GM19025 (cell line): ENCODE measurements around the gene PCBP2.

Experiments
- ATAC-seq: cut with Tn5 transposase; IDR thresholded peaks from one replicate; pipeline ENCODE4 v1.9.1; 2021; ENCODE audit warnings: mild to moderate bottlenecking, low read depth, moderate library complexity; ENCODE audit not compliant: unreplicated experiment

Gene PCBP2

DNA sequence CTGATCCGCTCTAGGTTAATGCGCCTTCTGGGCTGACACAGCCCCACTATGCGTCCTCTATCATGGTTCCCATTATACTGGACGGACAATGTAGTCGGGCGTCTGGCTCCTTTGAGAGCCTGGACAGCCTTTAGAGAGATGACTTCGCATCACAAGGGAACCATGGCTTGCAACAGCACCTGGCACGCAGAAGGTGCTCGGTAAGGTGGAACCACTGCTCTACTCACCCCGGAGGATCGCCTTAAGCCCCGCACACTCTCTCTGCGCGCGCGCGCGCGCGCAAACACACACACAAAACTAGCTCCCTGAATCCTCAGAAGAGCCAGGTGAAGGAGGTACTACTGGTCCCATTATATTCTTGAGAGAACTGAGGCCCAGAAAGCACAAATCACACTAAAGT lies 40.3 kb downstream of the PCBP2 start:
- ATAC-seq, result no peak

DNA sequence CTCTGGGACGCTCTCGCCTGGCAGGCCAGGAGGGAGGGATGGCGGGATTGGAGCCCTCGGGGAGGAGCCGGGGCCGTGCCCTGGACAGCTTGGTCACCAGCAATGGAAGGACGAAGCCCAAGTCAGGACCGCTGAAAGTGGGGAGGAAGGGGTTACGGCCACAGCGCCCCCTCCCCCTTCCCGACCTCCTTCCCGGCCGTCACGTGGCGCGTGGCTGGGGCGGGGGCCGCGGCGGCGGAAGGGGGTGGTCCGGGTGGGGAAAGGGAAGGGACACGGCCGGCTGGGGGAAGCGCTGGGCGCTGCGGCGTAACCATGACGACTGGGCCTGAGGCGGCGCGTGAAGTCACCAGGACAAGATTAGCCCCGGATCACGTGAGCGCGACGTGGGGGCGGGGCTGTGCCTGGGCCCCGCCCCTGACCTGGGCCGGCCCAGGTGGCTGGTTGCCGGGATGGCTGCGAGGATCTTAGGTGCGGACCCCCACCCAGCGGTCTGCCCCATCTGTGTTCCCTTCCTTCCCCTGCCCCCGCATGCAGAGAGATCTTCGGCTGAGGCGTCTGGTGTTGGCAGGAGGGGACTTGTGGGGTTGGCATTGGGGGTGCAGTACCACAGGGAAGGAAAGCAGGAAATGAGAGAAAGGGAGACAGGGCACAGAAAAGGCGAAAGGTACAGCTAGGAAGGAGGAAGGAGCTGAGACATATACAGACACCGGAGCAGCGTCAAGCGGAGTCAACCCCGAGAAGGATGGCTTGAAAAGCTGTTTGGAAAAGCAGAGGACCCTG lies 41.1 kb downstream of the PCBP2 start:
- peak; percentile 98 for ATAC-seq

DNA sequence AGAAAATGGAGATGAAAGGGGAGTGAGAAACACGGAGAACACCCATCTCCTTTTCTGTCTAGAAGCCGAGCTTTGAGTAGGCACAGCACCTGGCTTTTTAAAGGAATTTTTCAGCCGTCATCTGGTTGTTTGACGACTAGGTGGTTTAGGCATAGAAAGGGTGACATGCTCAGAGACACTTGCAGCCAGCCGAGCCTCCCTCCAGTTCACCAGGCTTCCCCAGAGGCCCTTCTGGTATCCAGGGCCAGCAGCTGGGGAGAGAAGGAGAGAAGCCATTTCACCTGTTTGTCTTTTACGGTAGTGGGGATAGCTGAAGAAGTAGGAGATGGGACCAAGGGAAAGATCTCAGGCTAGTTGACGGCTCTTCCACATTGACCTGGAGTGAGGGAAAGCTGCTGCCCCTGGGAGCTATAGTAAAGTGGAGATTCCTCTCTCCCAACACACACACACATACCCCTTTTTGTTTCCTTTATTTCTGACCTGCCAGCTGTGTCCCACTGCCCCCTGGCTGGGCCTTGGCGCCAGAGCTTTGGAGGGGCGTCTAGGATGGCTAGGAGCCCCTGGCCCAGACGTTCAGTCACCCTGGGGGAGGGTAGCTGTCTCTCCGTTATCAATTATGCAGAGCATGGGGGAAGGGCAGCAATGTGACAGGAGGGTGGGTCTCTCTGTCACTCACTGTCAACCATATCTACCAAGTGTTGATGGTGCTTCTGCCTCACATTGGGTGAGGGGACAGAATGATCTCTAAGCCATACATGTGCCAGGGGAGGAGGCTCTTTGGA lies 41.9 kb downstream of the PCBP2 start:
- no peak for ATAC-seq

DNA sequence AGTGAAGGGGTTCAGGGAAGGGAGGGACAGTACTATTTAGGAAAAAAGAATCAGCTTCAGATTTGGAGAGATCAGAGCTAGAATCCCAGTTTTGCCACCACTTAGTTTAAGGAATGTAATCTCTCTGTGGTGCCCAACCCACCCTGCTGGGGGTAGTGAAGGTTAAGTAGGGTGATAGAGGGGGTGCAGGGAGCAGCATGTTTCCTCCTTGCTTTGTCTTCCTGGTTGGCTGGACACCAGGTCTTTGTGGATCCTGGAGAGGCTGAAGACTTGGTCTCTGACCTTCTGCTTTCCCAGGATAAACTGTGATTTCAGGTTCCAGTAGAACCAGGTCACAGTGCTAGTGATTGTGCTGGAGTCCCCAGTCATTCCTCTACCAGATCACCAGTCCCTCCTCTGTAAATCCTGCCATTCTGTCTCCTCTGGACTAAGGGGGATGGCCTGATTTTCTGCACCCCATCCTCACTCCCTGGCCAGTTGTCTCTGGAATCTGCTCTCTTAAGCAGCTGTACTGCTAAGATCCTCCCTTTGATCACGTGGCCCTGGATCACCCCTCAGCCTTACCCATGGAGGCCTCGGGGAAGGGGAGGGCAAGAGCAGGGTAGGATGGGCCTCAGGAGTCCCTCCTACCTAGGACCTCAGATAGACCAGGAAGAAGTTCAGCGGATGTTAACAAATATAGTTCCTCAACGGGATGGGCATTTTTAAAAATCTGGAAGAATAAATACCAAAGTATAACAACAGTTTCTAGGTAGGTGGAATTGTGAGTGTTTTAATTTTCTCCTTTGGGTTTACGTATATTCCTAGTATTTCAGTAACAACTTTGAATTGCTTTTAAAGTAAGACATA lies 44.2 kb downstream of the PCBP2 start:
- ATAC-seq, result no peak

DNA sequence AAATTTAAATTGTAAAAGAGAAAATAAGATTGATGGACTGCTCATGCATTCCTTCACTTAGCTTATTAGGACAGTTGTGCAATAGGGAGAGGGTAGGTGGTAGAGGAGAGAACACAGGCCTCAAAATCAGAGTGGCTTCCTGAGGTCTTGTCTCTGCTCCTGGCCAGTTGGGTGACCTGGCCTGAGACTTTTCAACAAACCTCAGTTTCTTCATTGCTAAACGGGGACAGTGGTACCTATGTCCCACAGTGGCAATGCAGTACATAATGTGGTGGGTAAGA lies 44.8 kb downstream of the PCBP2 start:
- no peak for ATAC-seq

DNA sequence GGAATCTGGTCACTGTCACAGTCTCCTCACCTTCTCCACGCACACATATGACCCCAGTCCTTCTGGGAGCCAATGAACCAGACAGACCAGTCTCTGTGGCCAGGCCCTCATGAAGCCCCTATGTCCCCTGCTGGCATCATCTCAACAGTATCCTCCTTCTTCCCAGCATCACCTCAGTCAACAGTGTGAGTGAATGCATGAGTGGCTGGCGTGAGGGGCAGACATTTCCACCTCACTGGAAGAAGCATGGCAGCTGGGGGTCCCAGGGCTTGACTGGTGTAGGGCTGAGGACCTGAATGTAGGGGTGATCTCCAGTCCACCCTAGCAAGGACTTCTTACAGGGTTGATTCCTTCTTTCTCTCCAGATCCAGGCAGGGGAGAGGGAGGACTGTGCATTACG lies 45.6 kb downstream of the PCBP2 start:
- no peak for ATAC-seq

DNA sequence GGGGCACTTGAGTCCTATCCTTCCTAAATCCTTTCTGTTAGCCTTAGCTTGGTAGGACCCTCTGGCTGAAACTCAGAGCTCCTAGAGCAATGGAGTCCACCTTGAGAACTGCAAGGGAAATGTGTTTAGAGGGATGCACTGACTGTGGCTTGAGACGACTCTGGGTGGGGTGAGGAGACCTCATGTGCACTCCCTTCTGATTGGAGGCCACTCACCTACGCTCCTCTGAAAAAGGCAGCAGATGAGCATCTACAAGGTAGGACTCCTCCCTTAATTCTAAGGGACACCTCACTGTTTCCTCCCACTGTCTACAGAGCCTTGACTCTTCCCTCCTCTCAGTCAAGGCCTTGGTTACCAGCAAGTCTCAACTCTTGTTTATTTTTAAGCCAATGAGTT lies 46.3 kb downstream of the PCBP2 start:
- ATAC-seq, result no peak

DNA sequence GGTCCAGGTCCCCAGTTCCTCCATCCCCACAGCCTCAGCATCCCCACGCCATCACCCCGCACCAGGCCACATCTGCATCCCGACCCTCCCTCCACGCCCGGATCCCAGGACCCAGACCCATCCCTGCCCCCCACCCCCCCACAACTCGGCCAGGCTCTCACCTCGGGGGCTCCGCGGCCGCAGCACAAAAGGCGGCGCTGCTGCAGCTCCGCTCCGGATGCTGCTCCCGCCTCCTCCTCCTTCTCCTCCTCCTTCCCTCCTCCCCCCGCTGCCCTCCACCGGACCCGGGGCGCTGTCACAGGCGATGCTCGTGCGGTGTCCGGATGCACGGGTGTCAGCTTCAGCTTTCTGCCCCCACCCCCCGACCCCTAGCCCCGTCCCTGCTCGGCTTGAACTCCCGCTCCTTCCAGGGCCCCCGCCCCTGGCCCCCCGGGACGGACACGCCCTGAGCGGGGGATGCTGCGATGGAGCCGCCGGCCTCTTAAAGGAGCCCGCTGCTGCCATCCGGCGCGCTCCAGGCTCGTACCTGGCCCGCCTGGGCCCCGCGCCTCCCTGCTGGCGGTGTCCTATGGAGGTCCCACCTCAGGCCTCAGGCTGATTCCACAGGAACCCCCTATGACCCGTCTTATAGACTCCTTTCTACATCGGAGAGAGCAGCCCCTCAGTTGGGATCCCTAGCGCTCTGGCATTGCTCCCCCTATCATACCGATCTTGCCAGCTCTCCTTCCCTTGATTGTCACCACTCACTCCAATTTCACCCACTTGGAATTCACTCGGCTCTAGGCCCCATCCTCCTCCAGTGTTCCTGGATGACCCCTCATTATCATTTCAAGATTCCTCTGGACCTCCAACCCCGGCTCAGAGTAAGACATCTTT lies 47.6 kb downstream of the PCBP2 start, which contains the start of gene MAP3K12:
TSS of gene MAP3K12 (minus strand) at position 193 of the 876 bp plus-strand sequence. CDS start 12,067 bp downstream, outside the sequence.
- no peak for ATAC-seq

DNA sequence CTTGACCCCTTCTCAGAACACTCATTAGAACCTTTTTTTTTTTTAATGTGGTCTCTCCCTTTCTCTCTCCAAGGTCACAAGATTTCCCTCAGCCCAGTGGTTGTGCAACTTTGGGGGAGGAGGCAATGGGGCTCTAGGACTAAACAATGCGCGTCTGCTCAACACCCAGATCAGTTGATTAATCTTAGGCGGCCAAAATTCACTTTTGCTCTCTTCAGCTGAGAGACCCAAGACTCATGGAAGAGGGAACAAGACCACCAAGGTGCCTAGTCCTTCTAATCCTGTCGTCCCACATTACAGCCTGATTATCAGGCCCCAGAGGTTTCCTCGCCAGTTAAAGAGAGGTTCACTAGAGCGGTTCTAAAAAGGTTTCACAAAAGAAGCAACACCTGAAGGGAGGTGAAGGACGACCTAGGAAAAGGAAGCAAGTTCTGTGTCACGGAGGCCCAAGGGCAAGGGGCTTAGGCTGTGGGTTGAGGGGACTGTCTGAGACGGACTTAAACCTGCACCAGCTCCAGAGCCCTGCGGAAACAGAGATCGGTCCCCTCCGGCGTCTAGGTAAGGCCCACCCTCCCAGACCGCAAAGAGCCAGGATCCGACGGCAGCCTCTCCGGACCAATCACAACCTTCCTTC lies 48.4 kb downstream of the PCBP2 start:
- no peak for ATAC-seq

DNA sequence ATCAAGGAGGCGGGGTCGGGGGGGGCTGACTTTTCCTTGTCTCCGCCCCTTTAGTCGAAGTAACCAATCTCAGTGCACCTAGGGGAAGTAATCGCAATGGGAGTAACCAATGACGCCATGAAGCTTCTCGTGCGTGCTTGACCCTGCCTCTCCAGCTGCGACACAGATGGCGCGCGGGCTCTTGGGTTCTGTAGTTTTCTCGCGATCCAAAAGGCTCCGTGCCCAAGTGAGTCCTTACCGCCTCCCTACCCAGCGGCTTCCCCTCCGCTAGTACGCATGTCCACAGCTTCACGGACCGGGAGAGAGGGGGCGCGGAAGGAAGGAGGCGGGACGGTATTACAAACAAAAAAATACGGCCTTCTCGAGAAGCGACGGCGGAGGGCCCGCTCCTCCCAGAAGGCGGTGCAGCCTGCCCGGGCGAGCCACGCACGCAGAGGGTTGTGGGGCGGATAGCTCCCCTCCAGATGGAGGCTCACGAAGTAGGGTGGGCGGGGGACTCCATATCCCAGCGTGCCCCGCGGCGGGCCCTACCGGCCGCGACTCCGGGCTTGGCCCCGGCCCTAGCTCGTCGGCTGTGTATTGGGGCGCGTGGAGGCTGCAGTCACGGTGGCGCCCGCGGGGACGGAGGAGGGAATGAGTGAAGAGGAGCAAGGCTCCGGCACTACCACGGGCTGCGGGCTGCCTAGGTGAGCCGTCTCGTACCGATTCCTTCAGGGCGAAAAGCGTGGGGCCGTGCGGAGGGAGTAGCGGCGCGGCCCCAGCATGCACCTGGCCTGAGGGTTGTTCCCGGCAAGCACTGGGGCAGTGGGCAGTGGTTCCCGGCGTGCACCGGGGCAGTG lies 49.1 kb downstream of the PCBP2 start, which contains the start of gene TARBP2:
TSS of gene TARBP2 (plus strand) at position 508 of the 839 bp plus-strand sequence. CDS start at position 634, 126 bp downstream.
- ATAC-seq, result peak; percentile 68

DNA sequence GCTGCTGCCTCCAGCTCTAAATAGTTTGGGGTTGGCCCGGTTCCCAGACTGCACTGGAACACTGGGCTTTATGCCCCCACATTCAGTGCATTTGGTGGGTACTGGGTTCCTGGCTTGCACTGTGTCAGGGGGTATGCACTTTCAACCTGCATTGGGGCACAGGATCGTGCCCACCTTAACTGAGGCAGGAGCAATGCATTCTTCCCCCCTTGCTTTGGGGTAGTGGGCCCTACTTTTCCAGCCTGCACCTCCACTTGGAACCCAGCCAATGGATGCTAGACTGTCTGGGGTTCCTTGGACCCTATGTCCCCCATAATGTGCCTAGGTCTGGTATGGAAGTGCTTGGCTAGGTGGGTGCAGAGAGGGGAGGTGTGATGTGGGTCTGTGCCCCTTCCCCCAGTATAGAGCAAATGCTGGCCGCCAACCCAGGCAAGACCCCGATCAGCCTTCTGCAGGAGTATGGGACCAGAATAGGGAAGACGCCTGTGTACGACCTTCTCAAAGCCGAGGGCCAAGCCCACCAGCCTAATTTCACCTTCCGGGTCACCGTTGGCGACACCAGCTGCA lies 49.8 kb downstream of the PCBP2 start:
- ATAC-seq, result no peak

DNA sequence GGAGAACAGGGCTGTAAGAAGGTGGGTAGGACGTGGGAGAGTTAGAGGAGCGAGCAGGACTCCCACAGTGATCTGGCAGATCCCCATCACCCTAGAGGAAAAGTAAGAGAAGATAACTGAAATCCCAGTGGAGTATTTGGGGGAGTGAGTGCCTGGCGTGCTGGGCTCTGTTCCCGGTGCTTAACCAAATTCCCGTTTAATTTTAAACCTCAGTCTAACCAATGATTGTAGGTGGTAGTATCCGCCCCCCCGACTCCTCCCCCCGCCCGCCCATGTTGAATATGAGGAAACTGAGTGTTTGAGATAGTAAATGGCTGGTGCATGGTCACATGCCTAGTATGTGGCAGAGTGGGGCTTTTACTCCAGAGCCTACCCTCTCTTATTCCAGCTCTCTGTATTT lies 50.4 kb downstream of the PCBP2 start:
- no peak for ATAC-seq

DNA sequence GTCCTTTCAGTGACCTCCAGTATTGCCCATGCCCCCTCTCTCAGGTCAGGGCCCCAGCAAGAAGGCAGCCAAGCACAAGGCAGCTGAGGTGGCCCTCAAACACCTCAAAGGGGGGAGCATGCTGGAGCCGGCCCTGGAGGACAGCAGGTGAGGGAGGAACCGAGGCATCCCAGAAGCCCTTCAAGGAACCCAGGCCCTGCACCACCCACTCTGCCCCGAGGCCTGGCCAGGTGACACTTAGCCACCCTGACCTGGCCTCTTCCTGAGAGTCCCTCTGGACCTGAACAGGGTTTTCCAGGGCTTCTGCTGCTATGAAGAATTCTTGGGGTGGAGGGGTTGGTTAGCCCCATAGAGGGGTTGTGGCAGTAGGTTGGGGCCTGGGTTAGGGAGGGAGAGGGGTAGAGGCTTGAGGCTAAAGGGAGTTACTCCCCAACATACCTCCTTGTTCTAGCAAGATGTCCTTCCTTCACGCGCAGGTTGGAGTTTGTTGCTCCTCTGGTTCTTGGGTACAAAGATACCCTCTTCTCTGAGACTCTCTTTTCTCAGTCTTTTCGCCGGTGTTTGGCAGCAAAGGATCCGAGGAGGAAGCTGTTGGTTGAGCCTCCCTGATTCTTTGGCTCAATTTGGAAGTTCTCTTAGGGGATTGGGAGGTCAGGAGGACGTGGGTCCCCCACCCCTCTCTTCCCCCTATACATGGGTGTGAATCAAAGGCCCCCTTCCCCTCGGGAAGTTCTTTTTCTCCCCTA lies 51.3 kb downstream of the PCBP2 start:
- ATAC-seq, result no peak

DNA sequence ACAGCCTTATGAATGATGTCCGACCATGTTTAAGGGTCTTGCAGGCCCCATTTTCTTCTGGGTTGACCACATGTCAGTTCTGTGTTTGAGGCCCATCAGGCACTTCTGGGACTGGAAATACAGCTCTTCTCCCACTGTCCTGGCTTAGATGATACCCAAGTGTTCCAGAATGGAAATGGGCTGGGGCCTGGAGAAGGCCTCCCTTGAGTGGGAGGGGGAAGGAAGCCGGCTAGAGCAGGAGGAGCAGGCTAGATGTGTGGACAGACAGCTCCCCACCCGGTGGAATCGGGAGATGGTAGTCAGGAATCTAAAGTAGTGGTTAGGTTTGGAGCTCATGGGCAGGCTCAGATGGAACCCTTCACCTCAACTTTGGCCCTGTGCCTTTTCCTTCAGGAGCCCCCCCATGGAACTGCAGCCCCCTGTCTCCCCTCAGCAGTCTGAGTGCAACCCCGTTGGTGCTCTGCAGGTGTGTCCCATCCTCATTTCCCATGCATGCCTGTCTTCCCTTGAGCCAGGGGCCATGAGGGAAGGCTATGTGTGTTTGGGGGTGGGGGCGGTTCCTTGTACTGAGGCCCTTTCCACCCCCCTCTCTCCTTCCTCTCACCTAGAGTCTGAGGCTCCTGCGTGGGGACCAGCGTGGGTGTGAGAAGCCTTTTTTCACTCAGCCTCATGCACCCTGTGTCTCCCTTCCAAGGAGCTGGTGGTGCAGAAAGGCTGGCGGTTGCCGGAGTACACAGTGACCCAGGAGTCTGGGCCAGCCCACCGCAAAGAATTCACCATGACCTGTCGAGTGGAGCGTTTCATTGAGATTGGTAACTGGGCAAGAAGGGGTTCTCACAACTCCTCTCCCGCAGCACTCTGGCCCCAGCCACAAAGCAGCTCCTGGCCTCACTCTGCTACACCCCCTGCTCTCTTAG lies 52.4 kb downstream of the PCBP2 start:
- no peak for ATAC-seq

DNA sequence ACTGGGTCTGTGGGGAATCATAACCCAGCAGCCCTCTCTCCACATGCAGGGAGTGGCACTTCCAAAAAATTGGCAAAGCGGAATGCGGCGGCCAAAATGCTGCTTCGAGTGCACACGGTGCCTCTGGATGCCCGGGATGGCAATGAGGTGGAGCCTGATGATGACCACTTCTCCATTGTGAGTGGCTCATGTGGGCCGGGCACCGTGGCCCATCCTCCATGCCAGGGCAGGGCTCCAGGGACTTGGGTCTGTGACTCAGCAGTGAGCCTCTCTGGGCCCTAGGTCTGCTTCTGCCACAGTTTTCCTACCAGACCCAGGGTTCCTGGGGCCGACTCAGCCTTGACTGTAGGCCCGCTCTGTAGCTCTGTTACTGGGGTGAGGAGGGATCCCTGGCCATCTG lies 53.2 kb downstream of the PCBP2 start:
- no peak for ATAC-seq

DNA sequence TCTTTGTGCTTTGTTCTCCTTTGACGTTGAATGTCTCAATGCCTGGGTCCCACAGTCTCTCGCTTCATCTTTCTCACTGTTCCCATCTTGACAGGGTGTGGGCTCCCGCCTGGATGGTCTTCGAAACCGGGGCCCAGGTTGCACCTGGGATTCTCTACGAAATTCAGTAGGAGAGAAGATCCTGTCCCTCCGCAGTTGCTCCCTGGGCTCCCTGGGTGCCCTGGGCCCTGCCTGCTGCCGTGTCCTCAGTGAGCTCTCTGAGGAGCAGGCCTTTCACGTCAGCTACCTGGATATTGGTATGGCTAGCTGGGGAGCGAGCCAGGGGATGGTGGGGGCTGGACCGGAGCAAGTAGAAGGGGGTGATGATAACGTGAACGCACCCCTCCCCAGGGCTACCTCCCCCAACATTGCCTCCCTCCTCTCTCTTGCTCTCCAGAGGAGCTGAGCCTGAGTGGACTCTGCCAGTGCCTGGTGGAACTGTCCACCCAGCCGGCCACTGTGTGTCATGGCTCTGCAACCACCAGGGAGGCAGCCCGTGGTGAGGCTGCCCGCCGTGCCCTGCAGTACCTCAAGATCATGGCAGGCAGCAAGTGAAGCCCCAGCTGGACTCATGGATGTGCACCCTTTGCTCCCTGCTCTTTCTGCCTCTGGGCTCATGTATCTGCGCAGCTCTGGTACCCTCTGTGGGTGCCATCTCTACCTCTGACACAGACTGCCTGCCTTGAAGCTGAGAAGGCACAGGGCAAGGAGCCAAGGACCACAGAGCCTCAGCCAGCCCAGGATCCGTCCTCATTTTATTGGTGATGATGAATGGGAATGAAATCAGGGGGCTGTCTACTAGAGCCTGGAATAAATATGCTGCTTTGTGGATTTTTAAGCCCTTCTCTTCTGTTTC lies 53.9 kb downstream of the PCBP2 start:
- ATAC-seq, result no peak
